Upper lobe of right lung (tissue), 1 donor: ENCODE results near the gene DDX41. TPM values are rescaled to one million over a fixed set of nuclear protein-coding genes. Genes with fewer than 3 reads are reported as not detected.

Experiments
- ATAC-seq: fragments of 200-7000 bp; cut with Tn5 transposase; one replicate; pipeline ENCODE4 v1.9.1; 2020; ENCODE audit warnings: mild to moderate bottlenecking, moderate library complexity
- DNase-seq: peaks from one replicate; pipeline ENCODE4 v3.0.0-alpha.2; 2020
- H3K27ac ChIP-seq: fragments of 200-600 bp; one replicate; pipeline ENCODE4 v1.8.0; 2022
- H3K27me3 ChIP-seq: fragments of 200-600 bp; one replicate; pipeline ENCODE4 v1.8.0; 2022; ENCODE audit warnings: mild to moderate bottlenecking
- H3K36me3 ChIP-seq: fragments of 200-600 bp; one replicate; pipeline ENCODE4 v1.8.0; 2022
- H3K4me1 ChIP-seq: fragments of 200-600 bp; one replicate; pipeline ENCODE4 v1.8.0; 2022
- H3K4me3 ChIP-seq: fragments of 200-600 bp; one replicate; pipeline ENCODE4 v1.8.0; 2022; ENCODE audit warnings: mild to moderate bottlenecking
- H3K9me3 ChIP-seq: fragments of 200-600 bp; one replicate; pipeline ENCODE4 v1.8.0; 2022
- intact Hi-C: fragments of 100-400 bp; cut with DNase I; formaldehyde crosslinking; loops from one replicate; pipeline ENCODE4 v1.11.0; 2022
- total RNA-seq: library from RNA; stranded (reverse); fragmentation: NEBNext Ultra II Directional; extraction: Animal tissue kit (Norgen Biotek cat#: 25700); gene quantifications from one replicate; pipeline ENCODE4 v1.2.1, GENCODE V29; 2021
- TF ChIP-seq, protein P1 (sequence below): fragments of 200-600 bp; IDR thresholded peaks from one replicate; pipeline ENCODE4 v1.8.0; 2022; ENCODE audit warnings: antibody characterized with exemption
- donor health status: DM: no; HTN: yes; CAD: no; lungs with severe emphysema.

DDX41 gene
- total RNA-seq, 1 donor from 2014 or later, result 61.6 TPM

GRCh38 chr5:177484902-177485549 is 31.7 kb downstream of the DDX41 start:
- Histone ChIP-seq H3K36me3 (peaks cover 49% of the 10 kb centered on the region), H3K4me1 (peaks cover 1% of the 10 kb centered on the region), H3K4me3 (no peak overlapping the region), H3K9me3 (no peaks in the 10 kb centered on the region), H3K27me3 (no peaks in the 10 kb centered on the region), H3K27ac (no peak overlapping the region)
- no peak for DNase-seq
- no peak for ATAC-seq
- TF ChIP-seq, protein P1, sequence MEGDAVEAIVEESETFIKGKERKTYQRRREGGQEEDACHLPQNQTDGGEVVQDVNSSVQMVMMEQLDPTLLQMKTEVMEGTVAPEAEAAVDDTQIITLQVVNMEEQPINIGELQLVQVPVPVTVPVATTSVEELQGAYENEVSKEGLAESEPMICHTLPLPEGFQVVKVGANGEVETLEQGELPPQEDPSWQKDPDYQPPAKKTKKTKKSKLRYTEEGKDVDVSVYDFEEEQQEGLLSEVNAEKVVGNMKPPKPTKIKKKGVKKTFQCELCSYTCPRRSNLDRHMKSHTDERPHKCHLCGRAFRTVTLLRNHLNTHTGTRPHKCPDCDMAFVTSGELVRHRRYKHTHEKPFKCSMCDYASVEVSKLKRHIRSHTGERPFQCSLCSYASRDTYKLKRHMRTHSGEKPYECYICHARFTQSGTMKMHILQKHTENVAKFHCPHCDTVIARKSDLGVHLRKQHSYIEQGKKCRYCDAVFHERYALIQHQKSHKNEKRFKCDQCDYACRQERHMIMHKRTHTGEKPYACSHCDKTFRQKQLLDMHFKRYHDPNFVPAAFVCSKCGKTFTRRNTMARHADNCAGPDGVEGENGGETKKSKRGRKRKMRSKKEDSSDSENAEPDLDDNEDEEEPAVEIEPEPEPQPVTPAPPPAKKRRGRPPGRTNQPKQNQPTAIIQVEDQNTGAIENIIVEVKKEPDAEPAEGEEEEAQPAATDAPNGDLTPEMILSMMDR, result no peak
- intact Hi-C loops, result no loop called here

GRCh38 chr5:177483994-177484901 is 32.5 kb downstream of the DDX41 start:
- Histone ChIP-seq H3K36me3 (peaks cover 45% of the 10 kb centered on the region), H3K4me3 (no peak overlapping the region), H3K9me3 (no peaks in the 10 kb centered on the region), H3K27ac (no peak overlapping the region), H3K27me3 (no peaks in the 10 kb centered on the region), H3K4me1 (peaks cover 9% of the 10 kb centered on the region)
- TF ChIP-seq, protein P1, result no peak
- no peak for DNase-seq
- intact Hi-C loops, result no loop called here
- ATAC-seq, result no peak

DNA sequence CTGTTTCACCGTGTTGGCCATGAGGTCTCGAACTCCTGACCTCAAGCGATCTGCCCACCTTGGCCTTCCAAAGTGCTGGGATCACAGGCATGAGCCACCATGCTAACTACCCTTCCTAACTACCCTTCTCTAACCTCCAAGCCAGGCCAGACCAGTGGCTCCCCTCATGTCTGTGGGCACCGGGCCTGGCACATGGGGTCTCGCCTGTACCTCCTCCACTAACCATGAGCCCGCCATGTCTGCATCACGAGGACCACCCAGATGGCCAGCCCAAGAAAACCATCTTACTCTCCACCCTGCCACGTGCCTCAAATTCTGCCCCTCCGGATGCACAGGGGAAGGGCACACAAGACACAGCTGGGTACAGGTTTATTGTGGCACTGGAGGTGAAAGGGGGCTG is 33.7 kb downstream of the DDX41 start:
- no peak for ATAC-seq
- H3K27me3 ChIP-seq, result no peaks in the 10 kb centered on the region
- peaks cover 35% of the 10 kb centered on the region for H3K36me3 ChIP-seq
- peaks cover 21% of the 10 kb centered on the region for H3K4me1 ChIP-seq
- H3K9me3 ChIP-seq, result no peaks in the 10 kb centered on the region
- no peak overlapping the region for H3K27ac ChIP-seq
- TF ChIP-seq, protein P1, result no peak
- intact Hi-C loops, result no loop called here
- no peak overlapping the region for H3K4me3 ChIP-seq
- DNase-seq, result no peak

GRCh38 chr5:177482359-177482795 is 34.4 kb downstream of the DDX41 start:
- ATAC-seq, result no peak
- H3K4me1 ChIP-seq, result peaks cover 21% of the 10 kb centered on the region
- no peak overlapping the region for H3K27ac ChIP-seq
- H3K9me3 ChIP-seq, result no peaks in the 10 kb centered on the region
- no peak for DNase-seq
- no peaks in the 10 kb centered on the region for H3K27me3 ChIP-seq
- no peak overlapping the region for H3K4me3 ChIP-seq
- intact Hi-C loops, result no loop called here
- peaks cover 29% of the 10 kb centered on the region for H3K36me3 ChIP-seq
- TF ChIP-seq, protein P1, result no peak

- Histone ChIP-seq H3K27me3 (no peaks in the 10 kb centered on the region), H3K4me3 (no peak overlapping the region), H3K4me1 (peaks cover 24% of the 10 kb centered on the region), H3K9me3 (no peaks in the 10 kb centered on the region), H3K36me3 (peaks cover 9% of the 10 kb centered on the region), H3K27ac (peak overlapping the region; percentile 55)
- TF ChIP-seq, protein P1, result no peak
- intact Hi-C loops, result no loop called here
- DNase-seq (peak; percentile 64), ATAC-seq (peak; percentile 40)
These were observed 37.0 kb downstream of the DDX41 start for GRCh38 chr5:177479774-177480173.
